GM23248 (cell line): ENCODE results near the gene CCT3.

ENCODE experiments used
- EZH2 ChIP-seq: fragments of 200-600 bp; sonication (generic); IDR thresholded peaks from 2 replicates; pipeline ENCODE4 v1.6.1; 2018; ENCODE audit warnings: antibody characterized with exemption, mild to moderate bottlenecking; ENCODE audit not compliant: insufficient read depth, poor library complexity, severe bottlenecking
- EZH2phosphoT487 ChIP-seq: fragments of 200-600 bp; sonication (generic); IDR thresholded peaks from 2 replicates; pipeline ENCODE4 v1.6.1; 2018; ENCODE audit warnings: antibody characterized with exemption, moderate library complexity, mild to moderate bottlenecking, low read depth; ENCODE audit not compliant: insufficient read depth

DNA sequence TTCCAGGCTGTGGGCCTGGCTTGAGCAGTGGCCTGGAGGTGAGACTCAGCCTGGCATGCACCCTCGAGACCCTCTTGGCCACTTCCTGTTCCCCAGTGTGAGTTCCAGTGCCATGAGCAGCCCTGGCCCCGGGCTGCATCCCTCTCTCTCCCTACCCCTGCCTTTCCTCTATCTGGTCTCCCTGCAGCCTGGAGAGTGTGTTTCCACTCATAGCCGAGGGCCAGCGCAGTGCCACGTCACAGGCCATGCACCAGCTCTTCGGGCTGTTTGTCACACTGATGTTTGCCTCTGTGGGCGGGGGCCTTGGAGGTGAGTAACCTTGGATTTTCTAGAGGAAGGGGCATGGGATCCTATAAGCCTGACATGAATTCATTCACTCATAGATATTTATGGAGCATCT lies 44.5 kb upstream of the CCT3 start:
- TF ChIP-seq EZH2 (no peak), EZH2phosphoT487 (no peak)
